GM06990 (cell line): ENCODE measurements around the gene PCBP1.
A peak's percentile ranks its signal among the peaks of the same experiment; 100 is the strongest.

Experiments used
- DNase-seq: peaks from one replicate; pipeline ENCODE4 v3.0.0-alpha.2; 2011; ENCODE audit not compliant: insufficient read length; ENCODE audit errors: extremely low read depth
- H3K27me3 ChIP-seq: replicated peaks from 2 replicates; pipeline ENCODE4 v1.6.0; 2011; ENCODE audit warnings: low read length; ENCODE audit not compliant: control insufficient read depth, insufficient read depth
- H3K36me3 ChIP-seq: 2 replicates; pipeline ENCODE4 v1.5.1; 2011; ENCODE audit warnings: low read length; ENCODE audit not compliant: control insufficient read depth, insufficient read depth
- H3K4me3 ChIP-seq: replicated peaks from 2 replicates; pipeline ENCODE4 v1.5.1; 2011; ENCODE audit warnings: low read depth, mild to moderate bottlenecking, control low read depth, low read length
- TF ChIP-seq, protein P1 (sequence below): IDR thresholded peaks from 2 replicates; pipeline ENCODE4 v1.5.1; 2011; ENCODE audit warnings: low read length, control low read depth, mild to moderate bottlenecking, inconsistent platforms; ENCODE audit not compliant: insufficient read depth, poor library complexity, severe bottlenecking

The PCBP1 gene

DNA sequence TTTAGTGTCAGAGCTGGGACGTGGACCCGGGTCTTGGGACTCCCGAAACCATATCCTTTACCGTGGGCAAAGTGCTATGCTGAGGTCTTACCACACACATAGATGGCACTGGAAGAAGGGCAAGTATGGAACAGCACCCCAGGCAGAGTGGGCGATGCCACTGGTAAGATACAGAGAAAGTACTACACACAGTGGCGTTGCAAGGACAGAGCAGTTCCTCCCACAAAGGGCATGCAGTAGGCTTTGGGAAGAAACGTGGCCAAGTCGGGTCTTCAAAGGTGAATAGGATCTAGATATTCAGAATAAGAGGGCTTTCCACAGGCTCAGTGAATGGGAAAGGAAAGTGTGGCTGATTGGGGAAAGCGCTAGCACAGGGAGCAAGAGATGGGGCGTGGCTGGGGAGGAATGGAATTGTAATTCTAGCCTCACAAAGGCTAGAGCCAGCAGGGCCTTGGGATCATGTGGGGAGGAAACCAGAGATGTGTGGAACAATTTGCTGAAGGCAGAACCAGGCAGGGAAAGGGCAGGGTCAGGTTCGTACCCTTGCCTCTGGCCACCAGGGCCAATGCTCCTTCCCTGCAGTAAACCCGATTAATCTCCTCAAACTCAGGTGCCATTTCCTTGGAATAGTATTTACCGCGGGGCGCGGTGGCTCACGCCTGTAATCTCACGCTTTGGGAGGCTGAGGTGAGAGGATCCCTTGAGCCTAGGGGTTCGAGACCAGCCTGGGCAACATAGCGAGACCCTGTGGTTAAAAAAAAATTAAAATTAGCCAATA lies 36.0 kb downstream of the PCBP1 start:
- TF ChIP-seq, protein P1, sequence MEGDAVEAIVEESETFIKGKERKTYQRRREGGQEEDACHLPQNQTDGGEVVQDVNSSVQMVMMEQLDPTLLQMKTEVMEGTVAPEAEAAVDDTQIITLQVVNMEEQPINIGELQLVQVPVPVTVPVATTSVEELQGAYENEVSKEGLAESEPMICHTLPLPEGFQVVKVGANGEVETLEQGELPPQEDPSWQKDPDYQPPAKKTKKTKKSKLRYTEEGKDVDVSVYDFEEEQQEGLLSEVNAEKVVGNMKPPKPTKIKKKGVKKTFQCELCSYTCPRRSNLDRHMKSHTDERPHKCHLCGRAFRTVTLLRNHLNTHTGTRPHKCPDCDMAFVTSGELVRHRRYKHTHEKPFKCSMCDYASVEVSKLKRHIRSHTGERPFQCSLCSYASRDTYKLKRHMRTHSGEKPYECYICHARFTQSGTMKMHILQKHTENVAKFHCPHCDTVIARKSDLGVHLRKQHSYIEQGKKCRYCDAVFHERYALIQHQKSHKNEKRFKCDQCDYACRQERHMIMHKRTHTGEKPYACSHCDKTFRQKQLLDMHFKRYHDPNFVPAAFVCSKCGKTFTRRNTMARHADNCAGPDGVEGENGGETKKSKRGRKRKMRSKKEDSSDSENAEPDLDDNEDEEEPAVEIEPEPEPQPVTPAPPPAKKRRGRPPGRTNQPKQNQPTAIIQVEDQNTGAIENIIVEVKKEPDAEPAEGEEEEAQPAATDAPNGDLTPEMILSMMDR, result no peak
- Histone ChIP-seq H3K36me3 (no peaks in the 10 kb centered on the region), H3K4me3 (no peak overlapping the region), H3K27me3 (no peaks in the 10 kb centered on the region)
- DNase-seq, result no peak

DNA sequence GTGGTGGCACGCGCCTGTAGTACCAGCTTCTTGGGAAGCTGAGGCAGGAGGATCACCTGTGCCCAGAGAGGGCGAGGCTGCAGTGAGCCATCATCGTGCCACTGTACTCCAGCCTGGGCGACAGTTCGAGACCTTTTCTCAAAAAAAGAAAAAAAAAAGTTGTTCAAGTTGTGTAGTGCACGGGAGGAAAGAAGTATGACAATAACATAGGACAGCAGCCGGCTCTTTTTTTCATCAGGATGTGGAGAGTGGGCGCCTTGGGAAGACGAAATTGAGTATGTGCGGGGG lies 36.5 kb downstream of the PCBP1 start:
- DNase-seq, result no peak
- TF ChIP-seq, protein P1, result no peak
- no peaks in the 10 kb centered on the region for H3K36me3 ChIP-seq
- no peaks in the 10 kb centered on the region for H3K27me3 ChIP-seq
- peak overlapping the region; percentile 47 for H3K4me3 ChIP-seq

GRCh38 chr2:70124983-70125480 lies 37.8 kb downstream of the PCBP1 start:
- H3K36me3 ChIP-seq, result no peaks in the 10 kb centered on the region
- no peaks in the 10 kb centered on the region for H3K27me3 ChIP-seq
- peak; percentile 84 for DNase-seq
- H3K4me3 ChIP-seq, result peak overlapping the region; percentile 52
- TF ChIP-seq, protein P1, result peak; percentile 6

- TF ChIP-seq, protein P1, result no peak
- DNase-seq, result no peak
- Histone ChIP-seq H3K4me3 (peak overlapping the region; percentile 52), H3K27me3 (no peaks in the 10 kb centered on the region), H3K36me3 (no peaks in the 10 kb centered on the region)
These were observed 38.2 kb downstream of the PCBP1 start for GRCh38 chr2:70125498-70125898.

DNA sequence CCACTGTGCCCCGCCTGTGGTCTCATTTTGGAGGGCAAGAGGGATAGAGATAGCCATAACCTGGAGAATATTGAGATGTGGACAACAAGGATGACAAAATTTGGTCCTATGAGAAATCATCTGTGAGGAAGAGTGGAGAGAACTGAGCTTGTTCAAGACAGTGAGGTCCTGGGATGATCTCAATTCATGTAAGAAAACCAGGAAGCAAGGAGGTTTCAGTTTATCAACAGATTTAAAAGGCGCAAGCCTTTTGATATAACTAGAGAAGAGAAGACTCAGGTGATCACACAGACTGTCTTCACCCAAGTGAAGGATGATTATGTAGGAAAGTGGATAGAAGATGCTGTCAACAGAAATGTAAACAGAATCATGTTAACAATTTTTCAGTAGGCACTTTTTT lies 39.1 kb downstream of the PCBP1 start:
- TF ChIP-seq, protein P1, result no peak
- no peaks in the 10 kb centered on the region for H3K36me3 ChIP-seq
- H3K4me3 ChIP-seq, result no peak overlapping the region
- DNase-seq, result no peak
- no peaks in the 10 kb centered on the region for H3K27me3 ChIP-seq
